Astrocyte (in vitro differentiated cells and primary cell): Measurements from ENCODE around the gene HLCS. TPM values are rescaled to one million over a fixed set of nuclear protein-coding genes. Genes with fewer than 3 reads are reported as not detected.
"Not testable (repeated sequence)": the region's sequence is repeated elsewhere in the genome, so short reads cannot be mapped to it uniquely, and the experiment has no call there.

Experiments used
- DNase-seq: peaks from one replicate; pipeline ENCODE4 v3.0.0-alpha.2; 2010; ENCODE audit warnings: low read depth
- FAIRE-seq: peaks from 2 replicates; lab custom pipeline; 2011; peaks lifted over from hg19 to GRCh38; lab: Jason Lieb, UNC
- H2AFZ ChIP-seq: 2 replicates; pipeline ENCODE4 v1.6.0; 2012; ENCODE audit warnings: low read depth, low read length, inconsistent platforms
- H3K27ac ChIP-seq: 2 replicates; pipeline ENCODE4 v1.5.1; 2011; ENCODE audit warnings: low read depth, low read length, inconsistent platforms
- H3K27me3 ChIP-seq: 2 replicates; pipeline ENCODE4 v1.6.0; 2011; ENCODE audit warnings: low read length, inconsistent platforms; ENCODE audit not compliant: insufficient read depth
- H3K36me3 ChIP-seq: 2 replicates; pipeline ENCODE4 v1.5.1; 2011; ENCODE audit warnings: low read length, inconsistent platforms; ENCODE audit not compliant: insufficient read depth
- H3K4me1 ChIP-seq: 2 replicates; pipeline ENCODE4 v1.5.1; 2011; ENCODE audit warnings: low read length, inconsistent platforms; ENCODE audit not compliant: insufficient read depth
- H3K4me2 ChIP-seq: 2 replicates; pipeline ENCODE4 v1.6.0; 2012; ENCODE audit warnings: low read length, inconsistent platforms
- H3K4me3 ChIP-seq: 2 replicates; pipeline ENCODE4 v1.5.1; 2011; ENCODE audit warnings: low read depth, mild to moderate bottlenecking, low read length, inconsistent platforms; ENCODE audit not compliant: insufficient read depth
- H3K79me2 ChIP-seq: 2 replicates; pipeline ENCODE4 v1.6.0; 2012; ENCODE audit warnings: mild to moderate bottlenecking, low read length, inconsistent platforms; ENCODE audit not compliant: insufficient read depth
- H3K9ac ChIP-seq: 2 replicates; pipeline ENCODE4 v1.6.0; 2012; ENCODE audit warnings: mild to moderate bottlenecking, low read length, inconsistent platforms
- H3K9me3 ChIP-seq: 2 replicates; pipeline ENCODE4 v1.5.1; 2012; ENCODE audit warnings: low read depth, mild to moderate bottlenecking, low read length, inconsistent platforms; ENCODE audit not compliant: insufficient read depth
- H4K20me1 ChIP-seq: 2 replicates; pipeline ENCODE4 v1.6.0; 2012; ENCODE audit warnings: low read length, inconsistent platforms; ENCODE audit not compliant: insufficient read depth
- H3K27ac Mint-ChIP-seq: one replicate; pipeline ENCODE4 v1.8.0; 2021; ENCODE audit warnings: mild to moderate bottlenecking, mixed read lengths; ENCODE audit not compliant: unreplicated experiment
- H3K27me3 Mint-ChIP-seq: one replicate; pipeline ENCODE4 v1.8.0; 2021; ENCODE audit warnings: low read depth, mixed read lengths; ENCODE audit not compliant: unreplicated experiment
- H3K36me3 Mint-ChIP-seq: one replicate; pipeline ENCODE4 v1.8.0; 2021; ENCODE audit warnings: low read depth, mixed read lengths; ENCODE audit not compliant: unreplicated experiment
- H3K4me1 Mint-ChIP-seq: one replicate; pipeline ENCODE4 v1.8.0; 2021; ENCODE audit warnings: low read depth, mixed read lengths; ENCODE audit not compliant: unreplicated experiment
- H3K4me3 Mint-ChIP-seq: one replicate; pipeline ENCODE4 v1.8.0; 2021; ENCODE audit warnings: mild to moderate bottlenecking, moderate library complexity, mixed read lengths; ENCODE audit not compliant: unreplicated experiment
- H3K9me3 Mint-ChIP-seq: one replicate; pipeline ENCODE4 v1.8.0; 2021; ENCODE audit warnings: mild to moderate bottlenecking, mixed read lengths; ENCODE audit not compliant: unreplicated experiment
- CTCF ChIP-seq: IDR thresholded peaks from 2 replicates; pipeline ENCODE4 v1.5.1; 2011; ENCODE audit warnings: low read depth, mild to moderate bottlenecking, inconsistent platforms, low read length, moderate library complexity; ENCODE audit not compliant: insufficient read depth
- EZH2 ChIP-seq: IDR thresholded peaks from 2 replicates; pipeline ENCODE4 v1.6.1; 2012; ENCODE audit warnings: mild to moderate bottlenecking, low read length, inconsistent platforms; ENCODE audit not compliant: insufficient read depth
- total RNA-seq: library from RNA; stranded (reverse); gene quantifications from 2 replicates; pipeline ENCODE4 v1.2.1, GENCODE V29; 2021

HLCS gene
- total RNA-seq, 1 donor from 2014 or later = 20.9 TPM

DNA sequence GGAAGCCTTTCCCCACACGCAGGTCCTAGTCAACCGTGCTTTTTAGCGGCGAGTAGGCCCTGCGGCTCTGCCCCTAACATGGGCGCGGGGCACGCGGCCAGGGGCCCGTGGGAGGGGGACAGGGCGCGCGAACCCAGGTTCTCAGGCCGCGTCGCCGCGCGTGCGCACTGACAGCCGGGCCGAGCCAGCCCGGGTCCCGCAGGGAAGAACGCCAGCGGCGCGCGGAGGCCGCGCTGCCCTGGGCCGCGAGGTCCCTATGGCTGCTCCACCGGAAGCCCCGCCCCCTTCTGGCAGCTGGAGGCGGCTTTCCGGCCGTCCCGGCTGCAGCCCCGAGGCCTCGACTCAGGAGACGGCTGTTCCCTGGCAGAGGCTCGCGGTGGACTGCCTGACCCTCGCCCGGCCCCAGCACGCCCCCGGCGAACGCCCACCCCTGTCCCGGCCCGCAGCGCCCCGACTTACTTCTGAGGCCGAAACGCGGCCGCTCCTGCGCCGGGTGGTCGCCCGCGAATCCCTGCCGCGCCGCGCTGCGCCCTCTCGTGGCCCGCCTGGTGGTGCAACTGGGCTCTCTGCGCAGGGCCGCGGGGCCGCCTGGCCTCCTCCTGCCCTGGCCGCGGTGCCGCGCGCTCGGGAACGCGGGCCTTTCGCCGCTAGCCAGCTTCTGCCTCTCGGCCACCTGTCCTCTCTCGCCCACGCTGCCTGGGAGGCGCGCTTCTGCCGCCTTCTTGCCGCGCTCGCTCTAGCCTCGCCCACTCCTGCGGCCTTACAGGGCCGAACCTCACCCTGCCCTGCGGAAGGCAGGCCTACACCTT is 23.4 kb upstream of the HLCS start:
- FAIRE-seq = no peak
- Histone ChIP-seq H3K27me3 (no peaks in the 10 kb centered on the region), H4K20me1 (no peaks in the 10 kb centered on the region), H3K79me2 (no peaks in the 10 kb centered on the region), H3K9ac (peak overlapping the region; percentile 79), H3K9me3 (no peaks in the 10 kb centered on the region), H3K4me2 (peak overlapping the region; percentile 88), H3K36me3 (no peaks in the 10 kb centered on the region), H3K4me1 (no peaks in the 10 kb centered on the region), H3K27ac (peak overlapping the region; percentile 78), H2AFZ (peak overlapping the region; percentile 99), H3K4me3 (peak overlapping the region; percentile 64)
- peak overlapping the region; percentile 78 for H3K4me3 Mint-ChIP-seq
- no peak for TF ChIP-seq EZH2
- peak; percentile 39 for TF ChIP-seq CTCF
- H3K27ac Mint-ChIP-seq = peak overlapping the region; percentile 82
- peaks cover 5% of the 10 kb centered on the region for H3K36me3 Mint-ChIP-seq
- H3K27me3 Mint-ChIP-seq = peaks cover 2% of the 10 kb centered on the region
- H3K9me3 Mint-ChIP-seq = no peaks in the 10 kb centered on the region
- peak; percentile 79 for DNase-seq
- H3K4me1 Mint-ChIP-seq = peaks cover 5% of the 10 kb centered on the region

GRCh38 chr21:36989199-36989698 is 22.8 kb upstream of the HLCS start:
- not testable (repeated sequence) for H3K36me3 Mint-ChIP-seq, H3K36me3 ChIP-seq, H3K27ac Mint-ChIP-seq, H3K4me1 Mint-ChIP-seq, H4K20me1 ChIP-seq, FAIRE-seq, H3K79me2 ChIP-seq, H3K9me3 Mint-ChIP-seq, H3K9me3 ChIP-seq, H3K4me1 ChIP-seq, H3K27me3 ChIP-seq, DNase-seq, H3K27me3 Mint-ChIP-seq
- Histone ChIP-seq H2AFZ (peak overlapping the region; percentile 96), H3K4me2 (peak overlapping the region; percentile 88), H3K9ac (peak overlapping the region; percentile 79), H3K4me3 (peak overlapping the region; percentile 64), H3K27ac (peak overlapping the region; percentile 78)
- peak overlapping the region; percentile 78 for H3K4me3 Mint-ChIP-seq

GRCh38 chr21:36988536-36988935 is 22.1 kb upstream of the HLCS start:
- Mint-ChIP-seq H3K27ac (no peak overlapping the region), H3K9me3 (no peaks in the 10 kb centered on the region), H3K36me3 (peaks cover 5% of the 10 kb centered on the region), H3K27me3 (no peaks in the 10 kb centered on the region), H3K4me1 (peaks cover 5% of the 10 kb centered on the region), H3K4me3 (peak overlapping the region; percentile 50)
- Histone ChIP-seq H3K27ac (no peak overlapping the region), H3K4me2 (no peak overlapping the region), H4K20me1 (no peaks in the 10 kb centered on the region), H3K9me3 (no peaks in the 10 kb centered on the region), H3K4me3 (no peak overlapping the region), H3K27me3 (no peaks in the 10 kb centered on the region), H3K36me3 (no peaks in the 10 kb centered on the region), H3K4me1 (no peaks in the 10 kb centered on the region), H3K9ac (no peak overlapping the region), H2AFZ (no peak overlapping the region), H3K79me2 (no peaks in the 10 kb centered on the region)
- no peak for TF ChIP-seq EZH2
- TF ChIP-seq CTCF = no peak
- DNase-seq = no peak
- no peak for FAIRE-seq
